BLaER1 (cell line): ENCODE results near the gene PPM1A.
A peak's percentile ranks its signal among the peaks of the same experiment; 100 is the strongest.

ENCODE experiments used
- H3K27ac ChIP-seq: shearing (Covaris generic); formaldehyde crosslinking; 2 replicates; pipeline ENCODE4 v1.8.1; 2022
- H3K27me3 ChIP-seq: shearing (Covaris generic); formaldehyde crosslinking; 2 replicates; pipeline ENCODE4 v1.8.1; 2022
- H3K36me3 ChIP-seq: shearing (Covaris generic); formaldehyde crosslinking; 2 replicates; pipeline ENCODE4 v1.8.1; 2022
- H3K4me1 ChIP-seq: shearing (Covaris generic); formaldehyde crosslinking; 2 replicates; pipeline ENCODE4 v1.8.1; 2022
- H3K4me2 ChIP-seq: shearing (Covaris generic); formaldehyde crosslinking; 2 replicates; pipeline ENCODE4 v1.8.1; 2022
- H3K4me3 ChIP-seq: shearing (Covaris generic); formaldehyde crosslinking; 2 replicates; pipeline ENCODE4 v1.8.1; 2022
- H3K9ac ChIP-seq: shearing (Covaris generic); formaldehyde crosslinking; 2 replicates; pipeline ENCODE4 v1.8.1; 2022
- H3K9me3 ChIP-seq: shearing (Covaris generic); formaldehyde crosslinking; 2 replicates; pipeline ENCODE4 v1.8.1; 2022
- H4K20me1 ChIP-seq: shearing (Covaris generic); formaldehyde crosslinking; 2 replicates; pipeline ENCODE4 v1.8.1; 2022
- Cebpa-rat ChIP-seq: shearing (Covaris generic); IDR thresholded peaks from 2 replicates; pipeline ENCODE4 v1.8.1; 2022

PPM1A gene

GRCh38 chr14:60242429-60242828 lies 6.6 kb upstream of the PPM1A start:
- Histone ChIP-seq H3K9ac (no peak overlapping the region), H4K20me1 (no peaks in the 10 kb centered on the region), H3K36me3 (no peaks in the 10 kb centered on the region), H3K27ac (no peak overlapping the region), H3K4me3 (no peak overlapping the region), H3K4me1 (peaks cover 17% of the 10 kb centered on the region), H3K4me2 (peak overlapping the region; percentile 37), H3K27me3 (no peaks in the 10 kb centered on the region), H3K9me3 (no peaks in the 10 kb centered on the region)
- no peak for TF ChIP-seq Cebpa-rat

DNA sequence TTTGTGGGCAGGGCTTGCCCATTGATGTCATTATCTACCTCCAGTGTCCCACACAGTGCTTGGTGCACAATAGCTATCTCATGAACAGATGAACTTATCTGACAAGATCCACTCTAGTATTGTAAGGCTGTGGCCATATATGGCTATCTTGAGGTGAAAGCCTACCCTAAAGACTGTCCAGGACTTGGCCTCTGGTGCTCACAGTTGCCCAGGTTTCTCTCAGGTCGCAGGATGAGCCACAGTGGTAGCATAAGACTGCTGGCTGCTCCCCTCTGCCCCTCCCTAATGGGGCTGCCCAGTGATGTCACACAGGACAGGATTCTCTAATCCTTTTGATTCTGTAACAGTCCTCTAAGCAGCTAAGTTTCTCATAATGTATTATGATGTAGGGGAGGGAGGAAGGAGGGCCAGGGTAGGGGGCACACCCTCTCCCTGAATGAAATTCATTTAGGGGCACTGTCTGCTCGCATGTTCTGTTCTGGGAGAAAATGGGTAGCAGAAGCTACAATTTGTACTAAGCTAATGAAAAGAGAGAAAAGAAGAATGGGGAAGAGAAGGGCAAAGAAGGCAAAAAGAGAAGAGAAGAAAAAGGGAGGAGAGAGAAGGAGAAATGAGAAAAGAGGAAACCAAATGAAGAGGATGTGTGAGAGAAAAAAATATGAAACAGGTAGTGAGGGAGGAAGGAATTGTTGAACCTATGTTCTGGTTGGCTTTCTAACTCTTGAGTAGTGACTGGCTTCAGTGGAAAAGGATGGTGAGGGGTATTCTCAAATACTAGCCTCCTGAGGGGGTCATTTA lies 3.4 kb upstream of the PPM1A start:
- TF ChIP-seq Cebpa-rat = no peak
- Histone ChIP-seq H3K4me1 (peaks cover 26% of the 10 kb centered on the region), H3K27me3 (no peaks in the 10 kb centered on the region), H3K36me3 (no peaks in the 10 kb centered on the region), H3K9ac (no peak overlapping the region), H3K27ac (no peak overlapping the region), H3K4me3 (no peak overlapping the region), H3K4me2 (no peak overlapping the region), H4K20me1 (peaks cover 8% of the 10 kb centered on the region), H3K9me3 (no peaks in the 10 kb centered on the region)

DNA sequence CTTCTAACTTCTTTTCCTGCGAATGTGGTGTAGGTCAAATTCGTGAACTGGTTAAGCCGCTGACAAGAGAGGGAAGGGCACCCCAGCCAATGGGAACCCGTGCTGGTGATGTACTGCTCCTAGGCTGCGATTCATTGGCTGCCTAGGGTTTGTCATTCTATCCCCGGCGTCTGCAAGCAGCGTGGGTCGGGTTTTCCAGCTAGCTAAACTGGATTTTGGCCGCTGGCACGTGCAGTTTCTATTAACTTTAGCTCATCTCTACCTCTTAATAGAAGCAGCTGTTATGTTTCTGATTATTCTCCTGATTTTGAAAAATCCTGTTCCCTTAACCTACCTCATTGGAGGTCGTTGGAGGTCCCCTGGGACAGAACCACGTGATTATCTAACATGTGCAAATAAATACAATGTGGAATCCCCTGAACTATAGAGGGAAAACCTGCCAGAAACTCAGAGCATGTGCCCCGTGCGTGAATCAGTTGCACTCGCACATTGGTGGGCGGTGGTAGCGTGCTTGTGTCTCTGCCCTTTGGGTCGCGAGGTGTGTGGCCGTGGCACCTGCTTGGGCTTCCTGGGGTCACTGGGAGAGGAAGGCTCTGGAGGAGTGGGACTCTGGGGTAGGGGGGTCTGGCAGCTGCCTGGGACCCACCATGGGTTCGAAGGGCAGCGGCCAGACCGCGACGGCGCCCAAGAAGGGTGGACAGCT lies 876 bp upstream of the PPM1A start:
- H3K9ac ChIP-seq = peak overlapping the region; percentile 99
- H3K9me3 ChIP-seq = no peaks in the 10 kb centered on the region
- no peaks in the 10 kb centered on the region for H3K27me3 ChIP-seq
- peaks cover 31% of the 10 kb centered on the region for H3K4me1 ChIP-seq
- H4K20me1 ChIP-seq = peaks cover 32% of the 10 kb centered on the region
- peak overlapping the region; percentile 98 for H3K4me2 ChIP-seq
- H3K36me3 ChIP-seq = no peaks in the 10 kb centered on the region
- peak overlapping the region; percentile 100 for H3K27ac ChIP-seq
- TF ChIP-seq Cebpa-rat = no peak
- H3K4me3 ChIP-seq = peak overlapping the region; percentile 85

- Histone ChIP-seq H3K27ac (peak overlapping the region; percentile 100), H3K9me3 (peaks cover 3% of the 10 kb centered on the region; the same call in 1 of the 2 replicates), H3K27me3 (no peaks in the 10 kb centered on the region), H4K20me1 (peaks cover 47% of the 10 kb centered on the region), H3K4me1 (peaks cover 31% of the 10 kb centered on the region), H3K9ac (peak overlapping the region; percentile 99), H3K36me3 (no peaks in the 10 kb centered on the region), H3K4me2 (peak overlapping the region; percentile 87), H3K4me3 (peak overlapping the region; percentile 85)
- no peak for TF ChIP-seq Cebpa-rat
Observed at GRCh38 chr14:60249321-60250256, 568 bp downstream of the PPM1A start.

DNA sequence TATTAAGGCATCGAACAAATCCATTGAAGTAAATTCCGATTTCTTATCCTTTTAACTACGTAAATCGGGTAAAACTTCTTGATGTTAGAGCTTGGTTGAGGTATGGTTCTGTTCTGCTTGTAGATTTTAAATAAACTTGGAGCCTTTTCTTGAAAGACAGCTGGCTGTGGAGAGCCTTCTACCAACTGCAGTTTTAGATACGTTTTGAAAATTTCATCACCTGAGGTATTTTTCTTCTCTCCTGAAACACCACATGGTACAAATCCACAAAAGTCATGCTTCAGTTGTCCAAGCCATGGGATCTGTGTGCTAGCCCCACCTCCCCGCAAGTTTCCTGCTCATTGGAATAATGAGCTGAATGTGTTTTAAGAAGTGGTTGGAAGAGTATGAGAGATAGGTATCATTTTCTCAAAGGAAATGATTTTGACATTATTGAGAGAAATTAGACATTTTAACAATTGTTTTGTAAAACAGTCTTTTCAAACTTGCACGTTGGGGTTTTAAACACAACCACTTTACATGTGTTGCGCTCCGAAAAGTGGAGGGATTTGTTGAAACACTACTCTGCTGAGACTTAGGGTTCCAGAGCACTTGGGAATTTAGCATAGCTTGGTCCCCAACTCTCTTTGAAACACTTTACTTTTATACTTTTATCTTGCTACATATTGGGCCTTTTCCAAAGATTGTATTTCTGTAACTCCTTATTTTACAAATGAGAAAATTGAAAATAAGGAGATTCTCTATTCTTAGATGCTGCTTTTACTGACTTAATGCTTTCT lies 1.4 kb downstream of the PPM1A start:
- peaks cover 53% of the 10 kb centered on the region for H4K20me1 ChIP-seq
- peak overlapping the region; percentile 100 for H3K27ac ChIP-seq
- TF ChIP-seq Cebpa-rat = no peak
- peak overlapping the region; percentile 99 for H3K9ac ChIP-seq
- H3K9me3 ChIP-seq = peaks cover 5% of the 10 kb centered on the region; the same call in 1 of the 2 replicates
- peak overlapping the region; percentile 87 for H3K4me2 ChIP-seq
- H3K4me3 ChIP-seq = peak overlapping the region; percentile 85
- no peaks in the 10 kb centered on the region for H3K27me3 ChIP-seq
- H3K4me1 ChIP-seq = peaks cover 31% of the 10 kb centered on the region
- no peaks in the 10 kb centered on the region for H3K36me3 ChIP-seq

GRCh38 chr14:60251877-60252276 lies 2.9 kb downstream of the PPM1A start:
- Histone ChIP-seq H3K9me3 (peaks cover 5% of the 10 kb centered on the region; the same call in 1 of the 2 replicates), H4K20me1 (peaks cover 67% of the 10 kb centered on the region), H3K4me1 (peaks cover 31% of the 10 kb centered on the region), H3K9ac (no peak overlapping the region), H3K27ac (no peak overlapping the region), H3K27me3 (no peaks in the 10 kb centered on the region), H3K4me2 (peak overlapping the region; percentile 87), H3K36me3 (no peaks in the 10 kb centered on the region), H3K4me3 (no peak overlapping the region)
- no peak for TF ChIP-seq Cebpa-rat

DNA sequence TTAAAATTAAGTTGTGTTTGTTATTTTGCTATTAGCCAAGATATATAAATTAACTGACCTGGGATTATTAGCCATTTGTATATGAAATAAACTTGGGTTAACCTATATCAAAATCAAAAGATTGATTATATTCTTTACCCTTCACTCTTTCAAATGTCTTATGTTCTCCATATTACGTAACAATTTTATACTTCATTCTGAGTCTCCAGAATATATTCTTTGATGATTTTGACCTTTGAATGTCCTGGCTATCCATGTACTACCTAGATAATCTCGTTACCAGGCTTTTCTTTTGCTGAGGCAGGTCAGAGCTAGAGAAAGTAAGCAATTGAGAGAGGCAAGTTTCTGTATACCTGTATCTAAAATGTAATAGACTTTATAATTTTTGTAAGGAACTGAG lies 3.6 kb downstream of the PPM1A start:
- Histone ChIP-seq H3K27me3 (no peaks in the 10 kb centered on the region), H4K20me1 (peaks cover 74% of the 10 kb centered on the region), H3K4me1 (peaks cover 23% of the 10 kb centered on the region), H3K4me3 (no peak overlapping the region), H3K4me2 (no peak overlapping the region), H3K9me3 (peaks cover 5% of the 10 kb centered on the region; the same call in 1 of the 2 replicates), H3K36me3 (no peaks in the 10 kb centered on the region), H3K27ac (no peak overlapping the region), H3K9ac (no peak overlapping the region)
- TF ChIP-seq Cebpa-rat = no peak

DNA sequence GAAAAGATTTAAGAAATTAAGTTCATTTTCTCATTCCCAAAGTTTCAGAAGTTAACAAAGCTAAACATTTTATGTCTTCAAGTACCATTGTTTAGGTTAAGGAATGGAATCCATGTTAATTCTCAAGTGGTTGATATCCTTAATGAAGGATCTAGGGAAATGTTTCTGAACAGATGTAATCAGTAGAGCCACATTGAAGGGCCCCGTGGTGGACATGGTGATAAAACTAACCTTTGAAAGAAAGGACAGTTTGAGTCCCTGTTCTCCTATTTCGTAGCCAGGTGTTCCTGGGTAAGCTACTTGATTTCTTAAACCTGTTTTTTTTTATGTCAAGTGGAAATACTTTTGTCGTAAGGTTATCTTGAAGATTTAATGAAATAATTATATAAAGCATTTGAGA lies 4.6 kb downstream of the PPM1A start:
- no peak for TF ChIP-seq Cebpa-rat
- Histone ChIP-seq H3K4me2 (no peak overlapping the region), H3K27me3 (no peaks in the 10 kb centered on the region), H3K4me1 (peaks cover 18% of the 10 kb centered on the region), H4K20me1 (peaks cover 85% of the 10 kb centered on the region), H3K9ac (no peak overlapping the region), H3K27ac (no peak overlapping the region), H3K9me3 (peaks cover 5% of the 10 kb centered on the region; the same call in 1 of the 2 replicates), H3K4me3 (no peak overlapping the region), H3K36me3 (0 out of 2 replicates have a peak, but pooled peaks cover 2% of the 10 kb centered on the region)

- H3K4me2 ChIP-seq = no peak overlapping the region
- TF ChIP-seq Cebpa-rat = no peak
- H3K27ac ChIP-seq = no peak overlapping the region
- no peak overlapping the region for H3K9ac ChIP-seq
- H3K27me3 ChIP-seq = no peaks in the 10 kb centered on the region
- H3K4me1 ChIP-seq = peaks cover 18% of the 10 kb centered on the region
- H3K4me3 ChIP-seq = no peak overlapping the region
- H4K20me1 ChIP-seq = peaks cover 90% of the 10 kb centered on the region
- H3K36me3 ChIP-seq = 0 out of 2 replicates have a peak, but pooled peaks cover 4% of the 10 kb centered on the region
- H3K9me3 ChIP-seq = peaks cover 5% of the 10 kb centered on the region; the same call in 1 of the 2 replicates
Observed at GRCh38 chr14:60254176-60254575, 5.2 kb downstream of the PPM1A start.
